SK-MEL-5 (cell line): Measurements from ENCODE around the gene TEP1. TPM values are rescaled to one million over a fixed set of nuclear protein-coding genes. Genes with fewer than 3 reads are reported as not detected.
"Not testable (repeated sequence)": the region's sequence is repeated elsewhere in the genome, so short reads cannot be mapped to it uniquely, and the experiment has no call there.

Experiments used
- DNase-seq: peaks from one replicate; pipeline ENCODE4 v3.0.0-alpha.2; 2016; ENCODE audit warnings: low read depth, low spot score
- in situ Hi-C: cut with HindIII; loops from 2 replicates; pipeline ENCODE4 v1.10.0; 2016; ENCODE audit warnings: low sequenced_read_pairs, high pct_unique_total_duplicates, low pct_unique_long_range_greater_than_20kb
- total RNA-seq: library from RNA; depleted of rRNA; stranded (reverse); fragments of >200 nt; shearing (Covaris generic); gene quantifications from 2 replicates; pipeline ENCODE4 v1.2.3, GENCODE V29; 2014

TEP1 gene
- total RNA-seq, 1 experiment from 2014 or later: 11.0 TPM

GRCh38 chr14:20375471-20375870 is 37.8 kb downstream of the TEP1 start:
- in situ Hi-C loops: no loop called here
- DNase-seq: no peak

GRCh38 chr14:20372796-20373195 is 40.5 kb downstream of the TEP1 start:
- in situ Hi-C loops: no loop called here
- no peak for DNase-seq

GRCh38 chr14:20365928-20366327 is 47.4 kb downstream of the TEP1 start:
- no peak for DNase-seq
- in situ Hi-C loops: no loop called here

GRCh38 chr14:20358474-20358873 is 54.8 kb downstream of the TEP1 start:
- DNase-seq, in situ Hi-C loops: not testable (repeated sequence)

- DNase-seq: no peak
- in situ Hi-C loops: no loop called here
Measured at GRCh38 chr14:20356422-20356821, 56.9 kb downstream of the TEP1 start.

GRCh38 chr14:20350860-20351259 is 62.4 kb downstream of the TEP1 start:
- peak; percentile 41 for DNase-seq
- in situ Hi-C loops: no loop called here

GRCh38 chr14:20350282-20350681 is 63.0 kb downstream of the TEP1 start:
- DNase-seq: no peak
- in situ Hi-C loops: no loop called here

- in situ Hi-C loops: no loop called here
- DNase-seq: no peak
Measured at GRCh38 chr14:20347747-20348146, 65.6 kb downstream of the TEP1 start.

- no peak for DNase-seq
- in situ Hi-C loops: no loop called here
Measured at GRCh38 chr14:20346713-20347112, 66.6 kb downstream of the TEP1 start.

- in situ Hi-C loops: no loop called here
- DNase-seq: no peak
Measured at GRCh38 chr14:20345366-20345765, 67.9 kb downstream of the TEP1 start.

- peak; percentile 19 for DNase-seq
- in situ Hi-C loops: no loop called here
Measured at GRCh38 chr14:20343862-20344220, 69.5 kb downstream of the TEP1 start.

- DNase-seq: peak; percentile 100
- in situ Hi-C loops: no loop called here
Measured at GRCh38 chr14:20343092-20343861, 70.0 kb downstream of the TEP1 start, which contains the start of gene PARP2. Gene PARP2 (plus strand): TSS chr14:20343635. CDS start chr14:20343642, 7 bp downstream.

- DNase-seq: no peak
- in situ Hi-C loops: no loop called here
Measured at GRCh38 chr14:20341646-20342045, 71.7 kb downstream of the TEP1 start.

GRCh38 chr14:20341032-20341431 is 72.3 kb downstream of the TEP1 start:
- DNase-seq, in situ Hi-C loops: not testable (repeated sequence)

- no peak for DNase-seq
- in situ Hi-C loops: no loop called here
Measured at GRCh38 chr14:20334017-20334416, 79.3 kb downstream of the TEP1 start.

GRCh38 chr14:20333494-20333841 is 79.8 kb downstream of the TEP1 start:
- in situ Hi-C loops: no loop called here
- DNase-seq: no peak

- peak; percentile 89 for DNase-seq
- in situ Hi-C loops: no loop called here
Measured at GRCh38 chr14:20332788-20333493, 80.4 kb downstream of the TEP1 start, which contains the start of gene CCNB1IP1. Gene CCNB1IP1 (minus strand): TSS chr14:20333279. CDS start chr14:20316523, 16,756 bp downstream.

- in situ Hi-C loops: no loop called here
- DNase-seq: peak; percentile 9
Measured at GRCh38 chr14:20332431-20332787, 80.9 kb downstream of the TEP1 start.

GRCh38 chr14:20331053-20331613 is 82.2 kb downstream of the TEP1 start:
- no peak for DNase-seq
- in situ Hi-C loops: no loop called here
